ENCODE measurements around the gene MTHFS. TPM values are rescaled to one million over a fixed set of nuclear protein-coding genes. Genes with fewer than 3 reads are reported as not detected.

The MTHFS gene
- total and polyA plus RNA-seq, 5 donors from 2014 or later, result 12.6 to 88.5 (median 78.7) TPM

- no peak overlapping the region for H3K4me3 ChIP-seq (ENCODE audit: low read depth, low read length)
- no peak for DNase-seq
- H3K27me3 ChIP-seq (ENCODE audit: control insufficient read depth, insufficient read depth, low read length), result no peaks in the 10 kb centered on the region
- H3K36me3 Mint-ChIP-seq, result no peaks in the 10 kb centered on the region
- H3K36me3 ChIP-seq (ENCODE audit: control insufficient read depth, insufficient read depth, low read length), result no peaks in the 10 kb centered on the region
- no peaks in the 10 kb centered on the region for H3K4me1 Mint-ChIP-seq
- no peaks in the 10 kb centered on the region for H3K4me1 ChIP-seq (ENCODE audit: control insufficient read depth, insufficient read depth, low read length, poor library complexity, severe bottlenecking)
- H3K4me3 Mint-ChIP-seq, result no peak overlapping the region
- peaks cover 5% of the 10 kb centered on the region for H3K27me3 Mint-ChIP-seq
- no peak overlapping the region for H3K27ac ChIP-seq (ENCODE audit: insufficient read depth, low read length, poor library complexity, severe bottlenecking)
- H3K9me3 ChIP-seq (ENCODE audit: control insufficient read depth in 2 of 2, low read length in 2 of 2), result peaks cover 0 to 4% of the 10 kb centered on the region in 2 experiments
- no peak overlapping the region for H3K27ac Mint-ChIP-seq
- peaks cover 0 to 9% (median 3%) of the 10 kb centered on the region in 7 donors for H3K9me3 Mint-ChIP-seq
- ATAC-seq (ENCODE audit: low read depth in 2 of 2), result no peak
These were observed 81.3 kb downstream of the MTHFS start for GRCh38 chr15:79815468-79815867.

- Histone ChIP-seq H3K9me3 (ENCODE audit: control insufficient read depth in 2 of 2, low read length in 2 of 2) (no peaks in the 10 kb centered on the region), H3K36me3 (ENCODE audit: control insufficient read depth, insufficient read depth, low read length) (no peaks in the 10 kb centered on the region), H3K4me3 (ENCODE audit: low read depth, low read length) (no peak overlapping the region), H3K4me1 (ENCODE audit: control insufficient read depth, insufficient read depth, low read length, poor library complexity, severe bottlenecking) (no peaks in the 10 kb centered on the region), H3K27ac (ENCODE audit: insufficient read depth, low read length, poor library complexity, severe bottlenecking) (no peak overlapping the region), H3K27me3 (ENCODE audit: control insufficient read depth, insufficient read depth, low read length) (no peaks in the 10 kb centered on the region)
- H3K9me3 Mint-ChIP-seq, result peaks cover 0 to 5% (median 0%) of the 10 kb centered on the region in 7 donors
- DNase-seq (no peak), ATAC-seq (ENCODE audit: low read depth in 2 of 2) (no peak)
- no peak overlapping the region for H3K27ac Mint-ChIP-seq
- H3K27me3 Mint-ChIP-seq, result peaks cover 9% of the 10 kb centered on the region
- no peak overlapping the region for H3K4me3 Mint-ChIP-seq
- no peaks in the 10 kb centered on the region for H3K36me3 Mint-ChIP-seq
- H3K4me1 Mint-ChIP-seq, result no peaks in the 10 kb centered on the region
These were observed 84.3 kb downstream of the MTHFS start for GRCh38 chr15:79812541-79812940.

GRCh38 chr15:79811406-79812405 lies 85.1 kb downstream of the MTHFS start:
- Histone ChIP-seq H3K4me3 (ENCODE audit: low read depth, low read length) (no peak overlapping the region), H3K36me3 (ENCODE audit: control insufficient read depth, insufficient read depth, low read length) (no peaks in the 10 kb centered on the region), H3K4me1 (ENCODE audit: control insufficient read depth, insufficient read depth, low read length, poor library complexity, severe bottlenecking) (no peaks in the 10 kb centered on the region), H3K27me3 (ENCODE audit: control insufficient read depth, insufficient read depth, low read length) (no peaks in the 10 kb centered on the region), H3K9me3 (ENCODE audit: control insufficient read depth in 2 of 2, low read length in 2 of 2) (no peaks in the 10 kb centered on the region), H3K27ac (ENCODE audit: insufficient read depth, low read length, poor library complexity, severe bottlenecking) (no peak overlapping the region)
- no peak for ATAC-seq (ENCODE audit: low read depth in 2 of 2)
- Mint-ChIP-seq H3K27me3 (peaks cover 12% of the 10 kb centered on the region), H3K4me3 (no peak overlapping the region), H3K27ac (peak overlapping the region in 1 of 3 donors; percentile 7), H3K4me1 (no peaks in the 10 kb centered on the region), H3K36me3 (no peaks in the 10 kb centered on the region), H3K9me3 (peaks cover 0 to 5% (median 0%) of the 10 kb centered on the region in 7 donors)
- DNase-seq, result no peak

- H3K9me3 ChIP-seq (ENCODE audit: control insufficient read depth in 2 of 2, low read length in 2 of 2), result no peaks in the 10 kb centered on the region
- H3K27ac ChIP-seq (ENCODE audit: insufficient read depth, low read length, poor library complexity, severe bottlenecking), result no peak overlapping the region
- Mint-ChIP-seq H3K27ac (no peak overlapping the region), H3K4me1 (no peaks in the 10 kb centered on the region), H3K36me3 (no peaks in the 10 kb centered on the region), H3K9me3 (no peaks in the 10 kb centered on the region), H3K4me3 (no peak overlapping the region), H3K27me3 (peaks cover 23% of the 10 kb centered on the region)
- no peak for ATAC-seq (ENCODE audit: low read depth in 2 of 2)
- H3K27me3 ChIP-seq (ENCODE audit: control insufficient read depth, insufficient read depth, low read length), result peaks cover 2% of the 10 kb centered on the region
- H3K36me3 ChIP-seq (ENCODE audit: control insufficient read depth, insufficient read depth, low read length), result no peaks in the 10 kb centered on the region
- DNase-seq, result no peak
- no peaks in the 10 kb centered on the region for H3K4me1 ChIP-seq (ENCODE audit: control insufficient read depth, insufficient read depth, low read length, poor library complexity, severe bottlenecking)
- no peak overlapping the region for H3K4me3 ChIP-seq (ENCODE audit: low read depth, low read length)
These were observed 92.0 kb downstream of the MTHFS start for GRCh38 chr15:79804838-79805237.

GRCh38 chr15:79798311-79798710 lies 98.5 kb downstream of the MTHFS start:
- Mint-ChIP-seq H3K36me3 (no peaks in the 10 kb centered on the region), H3K27me3 (peaks cover 12% of the 10 kb centered on the region), H3K9me3 (peaks cover 0 to 2% (median 0%) of the 10 kb centered on the region in 7 donors), H3K4me1 (no peaks in the 10 kb centered on the region), H3K4me3 (no peak overlapping the region), H3K27ac (peak overlapping the region in 1 of 3 donors; percentile 65)
- Histone ChIP-seq H3K4me1 (ENCODE audit: control insufficient read depth, insufficient read depth, low read length, poor library complexity, severe bottlenecking) (no peaks in the 10 kb centered on the region), H3K27me3 (ENCODE audit: control insufficient read depth, insufficient read depth, low read length) (peaks cover 2% of the 10 kb centered on the region), H3K9me3 (ENCODE audit: control insufficient read depth in 2 of 2, low read length in 2 of 2) (no peaks in the 10 kb centered on the region), H3K36me3 (ENCODE audit: control insufficient read depth, insufficient read depth, low read length) (no peaks in the 10 kb centered on the region), H3K27ac (ENCODE audit: insufficient read depth, low read length, poor library complexity, severe bottlenecking) (no peak overlapping the region), H3K4me3 (ENCODE audit: low read depth, low read length) (no peak overlapping the region)
- DNase-seq (no peak), ATAC-seq (ENCODE audit: low read depth in 2 of 2) (no peak)

Other genes with a start within 250 kb of the MTHFS start
- gene BCL2A1, start 74.2 kb upstream of the MTHFS start, total RNA-seq, result 12.9 TPM
- gene BCL2A1, start 74.2 kb upstream of the MTHFS start, polyA plus RNA-seq, result 10 to 100 TPM; 12.3 to 25.4 (median 19.7) TPM
- 94.7 TPM for gene ZFAND6, start 162.7 kb upstream of the MTHFS start, total RNA-seq
- gene ZFAND6, start 162.7 kb upstream of the MTHFS start, polyA plus RNA-seq, result 100 to 1,000 TPM; 107 to 124 (median 117) TPM